AG04450 (cell line): ENCODE measurements around the gene ZKSCAN5. TPM values are rescaled to one million over a fixed set of nuclear protein-coding genes. Genes with fewer than 3 reads are reported as not detected.
A peak's percentile ranks its signal among the peaks of the same experiment; 100 is the strongest.

Experiments used
- CTCF ChIA-PET: fragments of 300-600, 350-600 bp; formaldehyde crosslinking; extraction: SDS; loops from one replicate; lab custom pipeline; 2022; ENCODE audit warnings: antibody characterized with exemption, inconsistent platforms; lab: Charles Lee
- POLR2A ChIA-PET: fragments of 350-600 bp; formaldehyde crosslinking; extraction: SDS; loops from one replicate; lab custom pipeline; 2021; ENCODE audit warnings: antibody characterized with exemption, inconsistent platforms; lab: Yijun Ruan, JAX
- DNase-seq: peaks from one replicate; pipeline ENCODE4 v3.0.0-alpha.2; 2011; ENCODE audit warnings: low read depth, low spot score
- H3K27ac ChIP-seq: one replicate; pipeline ENCODE4 v1.5.1; 2012; ENCODE audit warnings: low read depth, low read length, control low read depth
- H3K27me3 ChIP-seq: one replicate; pipeline ENCODE4 v1.6.0; 2012; ENCODE audit warnings: low read length; ENCODE audit not compliant: control insufficient read depth, insufficient read depth
- H3K4me3 ChIP-seq: 2 replicates; pipeline ENCODE4 v1.5.1; 2011; ENCODE audit warnings: mild to moderate bottlenecking, low read depth, low read length, control low read depth
- H3K9me3 ChIP-seq: 2 replicates; pipeline ENCODE4 v1.5.1; 2012; ENCODE audit warnings: low read length; ENCODE audit not compliant: control insufficient read depth, insufficient read depth
- polyA plus RNA-seq: library from polyadenylated mRNA; depleted of rRNA; stranded (reverse); fragments of >200 nt; gene quantifications from 2 replicates; pipeline ENCODE4 v1.2.3, GENCODE V29; 2011
- TF ChIP-seq, protein P1 (sequence below): IDR thresholded peaks from 2 replicates; pipeline ENCODE4 v1.5.1; 2011; ENCODE audit warnings: low read depth, low read length, control low read depth, inconsistent platforms

The ZKSCAN5 gene
- polyA plus RNA-seq, 1 experiment = 13.4 TPM

- Histone ChIP-seq H3K9me3 (no peaks in the 10 kb centered on the region), H3K27ac (no peak overlapping the region), H3K4me3 (no peak overlapping the region), H3K27me3 (no peaks in the 10 kb centered on the region)
- TF ChIP-seq, protein P1, sequence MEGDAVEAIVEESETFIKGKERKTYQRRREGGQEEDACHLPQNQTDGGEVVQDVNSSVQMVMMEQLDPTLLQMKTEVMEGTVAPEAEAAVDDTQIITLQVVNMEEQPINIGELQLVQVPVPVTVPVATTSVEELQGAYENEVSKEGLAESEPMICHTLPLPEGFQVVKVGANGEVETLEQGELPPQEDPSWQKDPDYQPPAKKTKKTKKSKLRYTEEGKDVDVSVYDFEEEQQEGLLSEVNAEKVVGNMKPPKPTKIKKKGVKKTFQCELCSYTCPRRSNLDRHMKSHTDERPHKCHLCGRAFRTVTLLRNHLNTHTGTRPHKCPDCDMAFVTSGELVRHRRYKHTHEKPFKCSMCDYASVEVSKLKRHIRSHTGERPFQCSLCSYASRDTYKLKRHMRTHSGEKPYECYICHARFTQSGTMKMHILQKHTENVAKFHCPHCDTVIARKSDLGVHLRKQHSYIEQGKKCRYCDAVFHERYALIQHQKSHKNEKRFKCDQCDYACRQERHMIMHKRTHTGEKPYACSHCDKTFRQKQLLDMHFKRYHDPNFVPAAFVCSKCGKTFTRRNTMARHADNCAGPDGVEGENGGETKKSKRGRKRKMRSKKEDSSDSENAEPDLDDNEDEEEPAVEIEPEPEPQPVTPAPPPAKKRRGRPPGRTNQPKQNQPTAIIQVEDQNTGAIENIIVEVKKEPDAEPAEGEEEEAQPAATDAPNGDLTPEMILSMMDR = no peak
- DNase-seq = no peak
- ChIA-PET CTCF (interaction anchor here (1.3 kb wide), 1 partner anchor 11 kb away, joined by 3 read pairs; no protein-coding TSS in a partner anchor), POLR2A (no interaction called here)
Measured at GRCh38 chr7:99514050-99514449, 9.6 kb downstream of the ZKSCAN5 start.

GRCh38 chr7:99521399-99521798 lies 16.9 kb downstream of the ZKSCAN5 start:
- no peak for DNase-seq
- Histone ChIP-seq H3K27ac (no peak overlapping the region), H3K9me3 (no peaks in the 10 kb centered on the region), H3K4me3 (no peak overlapping the region), H3K27me3 (no peaks in the 10 kb centered on the region)
- ChIA-PET POLR2A (interaction anchor here (1.0 kb wide), 1 partner anchor 8 kb away, joined by 3 read pairs; no protein-coding TSS in a partner anchor), CTCF (no interaction called here)
- TF ChIP-seq, protein P1 = no peak

- ChIA-PET CTCF (interaction anchor here (0.6 to 1.1 kb wide), 4 partner anchors 11 to 352 kb away, joined by 3 to 9 read pairs (median 4); no protein-coding TSS in a partner anchor), POLR2A (interaction anchor here (0.6 kb wide), 1 partner anchor 8 kb away, joined by 12 read pairs; no protein-coding TSS in a partner anchor)
- Histone ChIP-seq H3K9me3 (peaks cover 26% of the 10 kb centered on the region), H3K27me3 (no peaks in the 10 kb centered on the region), H3K4me3 (no peak overlapping the region), H3K27ac (no peak overlapping the region)
- TF ChIP-seq, protein P1 = 0 out of 2 replicates have a peak, but pooled peaks have one; percentile 23
- DNase-seq = no peak
Measured at GRCh38 chr7:99525713-99526440, 21.4 kb downstream of the ZKSCAN5 start.

DNA sequence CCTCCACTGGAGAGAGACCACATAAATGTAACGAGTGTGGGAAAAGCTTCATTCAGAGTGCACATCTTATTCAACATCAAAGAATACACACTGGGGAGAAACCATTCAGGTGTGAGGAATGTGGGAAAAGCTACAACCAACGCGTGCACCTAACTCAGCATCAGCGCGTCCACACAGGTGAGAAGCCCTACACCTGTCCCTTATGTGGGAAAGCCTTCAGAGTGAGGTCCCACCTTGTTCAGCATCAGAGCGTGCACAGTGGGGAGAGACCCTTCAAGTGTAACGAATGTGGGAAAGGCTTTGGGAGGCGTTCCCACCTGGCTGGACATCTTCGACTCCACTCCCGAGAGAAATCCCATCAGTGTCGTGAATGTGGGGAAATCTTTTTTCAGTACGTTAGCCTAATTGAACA lies 26.9 kb downstream of the ZKSCAN5 start:
- Histone ChIP-seq H3K9me3 (peaks cover 74% of the 10 kb centered on the region), H3K27ac (no peak overlapping the region), H3K27me3 (no peaks in the 10 kb centered on the region), H3K4me3 (no peak overlapping the region)
- POLR2A ChIA-PET = interaction anchor here (0.5 kb wide), 1 partner anchor 15 kb away, joined by 5 read pairs; no protein-coding TSS in a partner anchor
- CTCF ChIA-PET = no interaction called here
- TF ChIP-seq, protein P1 = no peak
- no peak for DNase-seq

GRCh38 chr7:99535667-99536066 lies 31.2 kb downstream of the ZKSCAN5 start:
- ChIA-PET POLR2A (no interaction called here), CTCF (no interaction called here)
- H3K9me3 ChIP-seq = peaks cover 76% of the 10 kb centered on the region
- no peak overlapping the region for H3K27ac ChIP-seq
- no peak overlapping the region for H3K4me3 ChIP-seq
- TF ChIP-seq, protein P1 = no peak
- no peaks in the 10 kb centered on the region for H3K27me3 ChIP-seq
- DNase-seq = no peak
